HL-60 (cell line): ENCODE measurements around the gene IL22RA1.
A peak's percentile ranks its signal among the peaks of the same experiment; 100 is the strongest.

ENCODE experiments used
- DNase-seq, 2 experiments: peaks; one replicate each; pipeline ENCODE4 v3.0.0-alpha.2; 2010 to 2020; ENCODE audit warnings: low read depth in 1 of 2, low spot score in 1 of 2
- H3K27ac ChIP-seq: fragments of 250-450 bp; sonication (Bioruptor Pico); replicated peaks from 2 replicates; pipeline ENCODE4 v1.5.1; 2020; ENCODE audit warnings: mild to moderate bottlenecking, moderate library complexity
- H3K27me3 ChIP-seq: fragments of 250-450 bp; sonication (Bioruptor Pico); 2 replicates; pipeline ENCODE4 v1.5.1; 2021; ENCODE audit warnings: mild to moderate bottlenecking, moderate library complexity; ENCODE audit not compliant: insufficient read depth, poor library complexity, severe bottlenecking
- H3K4me3 ChIP-seq: replicated peaks from 2 replicates; pipeline ENCODE4 v1.5.1; 2011; ENCODE audit warnings: mild to moderate bottlenecking, control low read depth, low read length; ENCODE audit not compliant: insufficient read depth
- GABPA ChIP-seq: IDR thresholded peaks from 2 replicates; pipeline ENCODE4 v1.6.1; 2012; ENCODE audit warnings: low read depth
- POLR2AphosphoS5 ChIP-seq: IDR thresholded peaks from 2 replicates; pipeline ENCODE4 v1.6.1; 2012; ENCODE audit warnings: low read depth
- SPI1 ChIP-seq: IDR thresholded peaks from 2 replicates; pipeline ENCODE4 v1.6.1; 2012; ENCODE audit warnings: low read depth, mild to moderate bottlenecking, borderline replicate concordance
- TF ChIP-seq, protein P1 (sequence below): IDR thresholded peaks from 2 replicates; pipeline ENCODE4 v1.6.1; 2012; ENCODE audit warnings: low read depth; ENCODE audit not compliant: insufficient replicate concordance
- TF ChIP-seq, protein P2 (sequence below): IDR thresholded peaks from one replicate; pipeline ENCODE4 v1.5.1; 2011; ENCODE audit warnings: low read length, control low read depth, inconsistent platforms; ENCODE audit not compliant: insufficient read depth

Gene IL22RA1

DNA sequence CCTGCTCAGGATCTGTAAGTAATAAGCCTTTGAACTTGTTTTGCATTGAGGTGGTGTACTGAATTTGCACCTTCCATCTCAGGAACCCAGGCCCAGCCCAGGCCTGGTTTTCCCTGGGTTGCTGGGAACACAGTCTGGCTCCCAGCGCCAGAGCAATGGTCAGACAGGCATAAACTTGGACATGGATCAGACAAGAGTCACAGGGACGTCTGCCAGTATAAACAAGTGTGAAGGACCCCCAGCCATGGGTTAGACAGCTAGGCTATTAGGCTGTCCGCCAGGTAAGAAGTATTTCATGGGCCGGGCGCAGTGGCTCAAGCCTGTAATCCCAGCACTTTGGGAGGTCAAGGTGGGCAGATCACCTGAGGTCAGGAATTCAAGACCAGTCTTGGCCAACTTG is 38.7 kb upstream of the IL22RA1 start:
- H3K27me3 ChIP-seq, result peaks cover 12% of the 10 kb centered on the region
- DNase-seq, result no peak
- H3K4me3 ChIP-seq, result no peak overlapping the region
- TF ChIP-seq POLR2AphosphoS5 (no peak), SPI1 (no peak), GABPA (no peak)
- TF ChIP-seq, protein P1, sequence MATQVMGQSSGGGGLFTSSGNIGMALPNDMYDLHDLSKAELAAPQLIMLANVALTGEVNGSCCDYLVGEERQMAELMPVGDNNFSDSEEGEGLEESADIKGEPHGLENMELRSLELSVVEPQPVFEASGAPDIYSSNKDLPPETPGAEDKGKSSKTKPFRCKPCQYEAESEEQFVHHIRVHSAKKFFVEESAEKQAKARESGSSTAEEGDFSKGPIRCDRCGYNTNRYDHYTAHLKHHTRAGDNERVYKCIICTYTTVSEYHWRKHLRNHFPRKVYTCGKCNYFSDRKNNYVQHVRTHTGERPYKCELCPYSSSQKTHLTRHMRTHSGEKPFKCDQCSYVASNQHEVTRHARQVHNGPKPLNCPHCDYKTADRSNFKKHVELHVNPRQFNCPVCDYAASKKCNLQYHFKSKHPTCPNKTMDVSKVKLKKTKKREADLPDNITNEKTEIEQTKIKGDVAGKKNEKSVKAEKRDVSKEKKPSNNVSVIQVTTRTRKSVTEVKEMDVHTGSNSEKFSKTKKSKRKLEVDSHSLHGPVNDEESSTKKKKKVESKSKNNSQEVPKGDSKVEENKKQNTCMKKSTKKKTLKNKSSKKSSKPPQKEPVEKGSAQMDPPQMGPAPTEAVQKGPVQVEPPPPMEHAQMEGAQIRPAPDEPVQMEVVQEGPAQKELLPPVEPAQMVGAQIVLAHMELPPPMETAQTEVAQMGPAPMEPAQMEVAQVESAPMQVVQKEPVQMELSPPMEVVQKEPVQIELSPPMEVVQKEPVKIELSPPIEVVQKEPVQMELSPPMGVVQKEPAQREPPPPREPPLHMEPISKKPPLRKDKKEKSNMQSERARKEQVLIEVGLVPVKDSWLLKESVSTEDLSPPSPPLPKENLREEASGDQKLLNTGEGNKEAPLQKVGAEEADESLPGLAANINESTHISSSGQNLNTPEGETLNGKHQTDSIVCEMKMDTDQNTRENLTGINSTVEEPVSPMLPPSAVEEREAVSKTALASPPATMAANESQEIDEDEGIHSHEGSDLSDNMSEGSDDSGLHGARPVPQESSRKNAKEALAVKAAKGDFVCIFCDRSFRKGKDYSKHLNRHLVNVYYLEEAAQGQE, result no peak
- TF ChIP-seq, protein P2, sequence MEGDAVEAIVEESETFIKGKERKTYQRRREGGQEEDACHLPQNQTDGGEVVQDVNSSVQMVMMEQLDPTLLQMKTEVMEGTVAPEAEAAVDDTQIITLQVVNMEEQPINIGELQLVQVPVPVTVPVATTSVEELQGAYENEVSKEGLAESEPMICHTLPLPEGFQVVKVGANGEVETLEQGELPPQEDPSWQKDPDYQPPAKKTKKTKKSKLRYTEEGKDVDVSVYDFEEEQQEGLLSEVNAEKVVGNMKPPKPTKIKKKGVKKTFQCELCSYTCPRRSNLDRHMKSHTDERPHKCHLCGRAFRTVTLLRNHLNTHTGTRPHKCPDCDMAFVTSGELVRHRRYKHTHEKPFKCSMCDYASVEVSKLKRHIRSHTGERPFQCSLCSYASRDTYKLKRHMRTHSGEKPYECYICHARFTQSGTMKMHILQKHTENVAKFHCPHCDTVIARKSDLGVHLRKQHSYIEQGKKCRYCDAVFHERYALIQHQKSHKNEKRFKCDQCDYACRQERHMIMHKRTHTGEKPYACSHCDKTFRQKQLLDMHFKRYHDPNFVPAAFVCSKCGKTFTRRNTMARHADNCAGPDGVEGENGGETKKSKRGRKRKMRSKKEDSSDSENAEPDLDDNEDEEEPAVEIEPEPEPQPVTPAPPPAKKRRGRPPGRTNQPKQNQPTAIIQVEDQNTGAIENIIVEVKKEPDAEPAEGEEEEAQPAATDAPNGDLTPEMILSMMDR, result no peak
- H3K27ac ChIP-seq, result no peak overlapping the region

DNA sequence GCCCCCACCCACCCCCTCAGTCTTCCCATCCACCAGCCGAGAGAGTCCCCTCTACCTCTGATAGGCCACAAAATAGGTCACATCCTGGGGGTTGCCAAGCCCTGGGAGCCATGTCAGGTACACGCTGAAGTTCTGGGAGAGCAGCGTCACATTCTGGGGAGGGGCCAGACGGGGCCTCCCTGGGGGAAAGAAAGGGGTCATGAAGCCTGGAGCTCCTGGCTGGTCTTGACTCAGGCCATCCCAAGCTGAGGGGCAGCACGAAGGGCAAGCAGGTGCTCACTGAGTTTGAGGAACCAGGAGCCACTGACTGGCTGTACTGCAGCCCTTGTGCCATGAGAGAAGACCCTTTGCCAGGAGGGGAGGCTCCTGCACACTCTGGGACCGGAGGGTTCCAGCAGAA is 37.7 kb upstream of the IL22RA1 start:
- no peak overlapping the region for H3K4me3 ChIP-seq
- H3K27me3 ChIP-seq, result peaks cover 3% of the 10 kb centered on the region
- DNase-seq, result no peak
- TF ChIP-seq GABPA (no peak), POLR2AphosphoS5 (no peak), SPI1 (no peak)
- TF ChIP-seq, protein P2, result no peak
- TF ChIP-seq, protein P1, result no peak
- H3K27ac ChIP-seq, result no peak overlapping the region

DNA sequence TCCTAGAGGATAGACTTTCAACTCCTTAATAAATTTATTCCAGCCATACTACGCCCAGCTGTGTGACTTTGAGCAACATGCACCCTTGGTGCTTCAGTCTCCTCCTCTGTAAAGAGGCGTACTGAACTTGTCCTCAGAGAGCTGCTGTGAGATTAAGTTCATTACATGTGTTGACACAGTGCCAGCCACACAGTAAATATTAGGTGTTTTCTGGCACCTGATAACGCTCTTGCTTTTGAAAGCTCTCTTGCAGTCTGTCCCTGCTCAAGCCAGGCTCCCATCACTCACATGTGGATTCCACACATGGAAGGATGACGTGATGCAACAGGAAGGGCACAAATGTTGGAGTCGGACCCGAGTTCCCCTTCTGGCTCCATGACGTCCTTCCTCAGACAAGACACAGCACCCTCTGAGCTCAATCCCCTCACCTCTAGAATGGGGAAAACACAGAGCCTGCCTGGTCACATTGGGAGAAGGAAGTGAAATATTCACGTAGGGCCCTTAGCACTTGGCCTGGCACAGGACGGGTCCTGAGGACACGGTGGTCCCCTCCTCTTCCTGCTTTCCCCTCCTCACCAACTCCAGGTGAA is 36.4 kb upstream of the IL22RA1 start:
- H3K27ac ChIP-seq, result no peak overlapping the region

More for the DNA sequence above, 36.4 kb upstream of the IL22RA1 start:
- peak in 1 of 2 experiments; percentile 55 for DNase-seq
- Histone ChIP-seq H3K4me3 (no peak overlapping the region), H3K27me3 (no peaks in the 10 kb centered on the region)
- TF ChIP-seq, protein P1, result no peak
- TF ChIP-seq, protein P2, result no peak
- TF ChIP-seq SPI1 (no peak), GABPA (no peak), POLR2AphosphoS5 (no peak)
